Sigmoid colon (tissue), 7 donors: ENCODE results near the gene PRUNE1. TPM values are rescaled to one million over a fixed set of nuclear protein-coding genes. Genes with fewer than 3 reads are reported as not detected.

ENCODE experiments used
- DNase-seq: peaks from one replicate; pipeline ENCODE4 v3.0.0-alpha.2; 2019
- H3K27ac ChIP-seq, 4 donors: fragments of 200-600 bp; sonication (generic); one replicate each; pipeline ENCODE4 v1.5.1; 2016 to 2019; ENCODE audit warnings: mild to moderate bottlenecking in 1 of 4
- H3K27me3 ChIP-seq, 3 donors: fragments of 200-600 bp; sonication (generic); one replicate each; pipeline ENCODE4 v1.5.1; 2019; ENCODE audit warnings: mild to moderate bottlenecking in 1 of 3
- H3K36me3 ChIP-seq, 4 donors: fragments of 200-600 bp; sonication (generic); one replicate each; pipeline ENCODE4 v1.5.1; 2016 to 2019
- H3K4me1 ChIP-seq, 4 donors: fragments of 200-600 bp; sonication (generic); one replicate each; pipeline ENCODE4 v1.5.1; 2017 to 2019
- H3K4me3 ChIP-seq, 4 donors: fragments of 200-600 bp; sonication (generic); one replicate each; pipeline ENCODE4 v1.5.1; 2017 to 2019; ENCODE audit warnings: mild to moderate bottlenecking in 2 of 4, moderate library complexity in 1 of 4
- H3K9me3 ChIP-seq, 4 donors: fragments of 200-600 bp in 3 of 4; sonication (generic) in 3 of 4; one replicate each; pipeline versions ENCODE4 v1.5.1 to v1.6.1; 2013 to 2019
- EP300 ChIP-seq, 4 donors: sonication (generic); formaldehyde crosslinking; IDR thresholded peaks; one replicate each; pipeline ENCODE4 v1.6.1; 2017; ENCODE audit warnings: antibody characterized with exemption in 4 of 4
- POLR2A ChIP-seq, 2 donors: fragments of 450-650 bp; IDR thresholded peaks; one replicate each; pipeline ENCODE4 v1.6.1; 2016; ENCODE audit warnings: antibody characterized with exemption in 2 of 2, mild to moderate bottlenecking in 2 of 2, moderate library complexity in 2 of 2
- POLR2AphosphoS5 ChIP-seq, 4 donors: sonication (generic); formaldehyde crosslinking; IDR thresholded peaks; one replicate each; pipeline ENCODE4 v1.6.1; 2017; ENCODE audit warnings: antibody characterized with exemption in 4 of 4
- WGBS, 2 donors: extraction: QIAGEN DNeasy Blood & Tissue Kit; methylation state at CpG; one replicate each; pipeline ENCODE4 v1.1.7; 2013; 5-methylcytosine and 5-hydroxymethylcytosine counted together
- intact Hi-C: fragments of 100-400 bp; cut with DNase I; formaldehyde crosslinking; loops from one replicate; pipeline ENCODE4 v1.15.1; 2023
- polyA plus RNA-seq, 3 donors: library from polyadenylated mRNA; stranded (reverse); fragments of 200-250 nt; gene quantifications; one replicate each; pipeline ENCODE4 v1.2.3, GENCODE V29; 2013
- total RNA-seq, 4 donors: library from RNA; depleted of rRNA; stranded (reverse); fragments of >200 nt; gene quantifications; one replicate each; pipeline ENCODE4 v1.1.0, GENCODE V29; 2016
- TF ChIP-seq, protein P1 (sequence below), 4 experiments: fragments of 450-650 bp in 3 of 4; fragments of 200-600 bp in 1 of 4; IDR thresholded peaks; one replicate each; pipeline ENCODE4 v1.5.1; 2016 to 2019; ENCODE audit warnings: antibody characterized with exemption in 4 of 4, mild to moderate bottlenecking in 3 of 4, moderate library complexity in 2 of 4
- donor health status: healthy with polysubstance abuse.
- donor health status: Bipolar disorder and iron deficiency.
- donor health status: healthy.

The PRUNE1 gene
- total and polyA plus RNA-seq, 7 donors, result 15.5 to 33.9 (median 18.7) TPM

- intact Hi-C loops, result no loop called here
- Histone ChIP-seq H3K27me3 (no peaks in the 10 kb centered on the region), H3K4me1 (peaks cover 0 to 17% (median 10%) of the 10 kb centered on the region in 4 donors), H3K4me3 (no peak overlapping the region), H3K27ac (no peak overlapping the region), H3K9me3 (no peaks in the 10 kb centered on the region), H3K36me3 (peaks cover 16 to 62% (median 44%) of the 10 kb centered on the region in 4 donors)
- no peak for DNase-seq
- no peak for TF ChIP-seq POLR2AphosphoS5 (IDR thresholded peaks at IDR 0.05)
- TF ChIP-seq, protein P1, sequence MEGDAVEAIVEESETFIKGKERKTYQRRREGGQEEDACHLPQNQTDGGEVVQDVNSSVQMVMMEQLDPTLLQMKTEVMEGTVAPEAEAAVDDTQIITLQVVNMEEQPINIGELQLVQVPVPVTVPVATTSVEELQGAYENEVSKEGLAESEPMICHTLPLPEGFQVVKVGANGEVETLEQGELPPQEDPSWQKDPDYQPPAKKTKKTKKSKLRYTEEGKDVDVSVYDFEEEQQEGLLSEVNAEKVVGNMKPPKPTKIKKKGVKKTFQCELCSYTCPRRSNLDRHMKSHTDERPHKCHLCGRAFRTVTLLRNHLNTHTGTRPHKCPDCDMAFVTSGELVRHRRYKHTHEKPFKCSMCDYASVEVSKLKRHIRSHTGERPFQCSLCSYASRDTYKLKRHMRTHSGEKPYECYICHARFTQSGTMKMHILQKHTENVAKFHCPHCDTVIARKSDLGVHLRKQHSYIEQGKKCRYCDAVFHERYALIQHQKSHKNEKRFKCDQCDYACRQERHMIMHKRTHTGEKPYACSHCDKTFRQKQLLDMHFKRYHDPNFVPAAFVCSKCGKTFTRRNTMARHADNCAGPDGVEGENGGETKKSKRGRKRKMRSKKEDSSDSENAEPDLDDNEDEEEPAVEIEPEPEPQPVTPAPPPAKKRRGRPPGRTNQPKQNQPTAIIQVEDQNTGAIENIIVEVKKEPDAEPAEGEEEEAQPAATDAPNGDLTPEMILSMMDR (IDR thresholded peaks at IDR 0.05), result no peak
- TF ChIP-seq EP300 (IDR thresholded peaks at IDR 0.05), result no peak
- no peak for TF ChIP-seq POLR2A (IDR thresholded peaks at IDR 0.05)
Measured at GRCh38 chr1:151026460-151026859, 18.2 kb downstream of the PRUNE1 start.

DNA sequence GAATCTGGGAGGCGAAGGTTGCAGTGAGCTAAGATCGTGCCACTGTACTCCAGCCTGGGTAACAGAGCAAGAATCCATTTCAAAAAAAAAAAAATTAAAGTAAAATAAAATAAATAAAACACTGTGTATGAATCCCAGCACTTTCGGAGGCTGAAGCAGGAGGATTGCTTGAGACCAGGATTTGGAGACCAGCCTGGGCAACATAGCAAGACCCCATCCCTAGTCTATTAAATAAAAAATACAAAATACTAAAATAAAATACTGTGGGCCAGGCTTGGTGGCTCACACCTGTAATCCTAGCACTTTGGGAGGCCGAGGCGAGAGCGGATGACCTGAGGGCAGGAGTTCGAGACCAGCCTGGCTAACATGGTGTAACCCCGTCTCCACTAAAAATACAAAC is 23.9 kb downstream of the PRUNE1 start:
- Histone ChIP-seq H3K9me3 (no peaks in the 10 kb centered on the region), H3K4me1 (no peaks in the 10 kb centered on the region), H3K27ac (no peak overlapping the region), H3K4me3 (no peak overlapping the region), H3K27me3 (no peaks in the 10 kb centered on the region), H3K36me3 (peaks cover 13 to 79% (median 42%) of the 10 kb centered on the region in 4 donors)
- 98% methylated on average over 8 of the region's 8 CpGs for WGBS, 2 donors
- no peak for DNase-seq
- intact Hi-C loops, result no loop called here
- no peak for TF ChIP-seq POLR2AphosphoS5 (IDR thresholded peaks at IDR 0.05)
- TF ChIP-seq, protein P1 (IDR thresholded peaks at IDR 0.05), result no peak
- TF ChIP-seq POLR2A (IDR thresholded peaks at IDR 0.05), result no peak
- TF ChIP-seq EP300 (IDR thresholded peaks at IDR 0.05), result no peak

GRCh38 chr1:151035167-151035566 is 26.9 kb downstream of the PRUNE1 start:
- Histone ChIP-seq H3K4me1 (no peaks in the 10 kb centered on the region), H3K9me3 (no peaks in the 10 kb centered on the region), H3K36me3 (peaks cover 0 to 52% (median 23%) of the 10 kb centered on the region in 4 donors), H3K27me3 (no peaks in the 10 kb centered on the region), H3K27ac (no peak overlapping the region), H3K4me3 (no peak overlapping the region)
- no peak for DNase-seq
- WGBS, 2 donors, result 66 to 87% methylated on average over 3 of the region's 3 CpGs
- intact Hi-C loops, result no loop called here
- TF ChIP-seq POLR2A (IDR thresholded peaks at IDR 0.05), result no peak
- no peak for TF ChIP-seq EP300 (IDR thresholded peaks at IDR 0.05)
- TF ChIP-seq, protein P1 (IDR thresholded peaks at IDR 0.05), result no peak
- TF ChIP-seq POLR2AphosphoS5 (IDR thresholded peaks at IDR 0.05), result no peak

DNA sequence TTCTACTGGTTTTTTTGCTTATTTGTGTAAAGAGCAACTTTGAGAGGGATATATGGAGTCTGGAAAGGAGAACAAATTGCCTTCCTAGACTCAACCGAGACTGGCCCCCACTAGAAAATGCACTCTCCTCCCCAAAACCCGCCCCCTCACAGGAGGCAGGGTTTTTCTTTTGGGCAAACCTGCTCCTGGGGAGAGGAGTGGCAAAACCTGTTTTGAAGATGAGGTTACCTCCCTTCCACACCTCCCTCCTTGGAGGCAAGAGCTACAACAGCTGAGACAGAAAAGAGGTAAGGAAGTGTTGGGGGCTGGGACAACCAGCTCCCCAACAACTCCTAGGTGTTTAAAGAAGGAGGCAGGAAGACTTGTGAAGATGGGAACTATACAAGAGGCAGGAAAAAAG is 28.1 kb downstream of the PRUNE1 start, which contains the start of gene BNIPL:
Gene BNIPL (plus strand): TSS at position 231 of the 400 bp plus-strand sequence. CDS start 140 bp downstream, at position 371.
- no peak for DNase-seq
- Histone ChIP-seq H3K27me3 (no peaks in the 10 kb centered on the region), H3K36me3 (peaks cover 0 to 40% (median 12%) of the 10 kb centered on the region in 4 donors), H3K4me1 (no peaks in the 10 kb centered on the region), H3K4me3 (no peak within 1 kb of the TSS), H3K27ac (no peak within 1 kb of the TSS), H3K9me3 (no peaks in the 10 kb centered on the region)
- TF ChIP-seq POLR2A (IDR thresholded peaks at IDR 0.05) (no peak), EP300 (IDR thresholded peaks at IDR 0.05) (no peak), POLR2AphosphoS5 (IDR thresholded peaks at IDR 0.05) (no peak)
- TF ChIP-seq, protein P1 (IDR thresholded peaks at IDR 0.05), result no peak
- intact Hi-C loops, result no loop called here
- 43 to 73% methylated on average over 2 of the region's 2 CpGs for WGBS, 2 donors

- DNase-seq, result peak; percentile 15
- H3K4me3 ChIP-seq, result no peak overlapping the region
- 80 to 84% methylated on average over 6 of the region's 6 CpGs for WGBS, 2 donors
- intact Hi-C loops, result no loop called here
- H3K27ac ChIP-seq, result no peak overlapping the region
- peaks cover 0 to 33% (median 11%) of the 10 kb centered on the region in 4 donors for H3K36me3 ChIP-seq
- no peak for TF ChIP-seq EP300 (IDR thresholded peaks at IDR 0.05)
- no peak for TF ChIP-seq POLR2AphosphoS5 (IDR thresholded peaks at IDR 0.05)
- TF ChIP-seq, protein P1 (IDR thresholded peaks at IDR 0.05), result no peak
- TF ChIP-seq POLR2A (IDR thresholded peaks at IDR 0.05), result no peak
- no peaks in the 10 kb centered on the region for H3K4me1 ChIP-seq
- H3K9me3 ChIP-seq, result no peaks in the 10 kb centered on the region
- H3K27me3 ChIP-seq, result no peaks in the 10 kb centered on the region
Measured at GRCh38 chr1:151037032-151037431, 28.8 kb downstream of the PRUNE1 start.
